Loucy (cell line): ENCODE data around the gene AIF1L.

Experiments used
- EZH2phosphoT487 ChIP-seq: fragments of 200-600 bp; IDR thresholded peaks from 2 replicates; pipeline ENCODE4 v1.6.1; 2018; ENCODE audit warnings: antibody characterized with exemption, mild to moderate bottlenecking, moderate library complexity, borderline replicate concordance
- TF ChIP-seq, protein P1 (sequence below): fragments of 200-600 bp; sonication (generic); conservative IDR thresholded peaks from 2 replicates; pipeline ENCODE4 v1.5.1; 2014; ENCODE audit warnings: mild to moderate bottlenecking, antibody characterized with exemption, low read length

DNA sequence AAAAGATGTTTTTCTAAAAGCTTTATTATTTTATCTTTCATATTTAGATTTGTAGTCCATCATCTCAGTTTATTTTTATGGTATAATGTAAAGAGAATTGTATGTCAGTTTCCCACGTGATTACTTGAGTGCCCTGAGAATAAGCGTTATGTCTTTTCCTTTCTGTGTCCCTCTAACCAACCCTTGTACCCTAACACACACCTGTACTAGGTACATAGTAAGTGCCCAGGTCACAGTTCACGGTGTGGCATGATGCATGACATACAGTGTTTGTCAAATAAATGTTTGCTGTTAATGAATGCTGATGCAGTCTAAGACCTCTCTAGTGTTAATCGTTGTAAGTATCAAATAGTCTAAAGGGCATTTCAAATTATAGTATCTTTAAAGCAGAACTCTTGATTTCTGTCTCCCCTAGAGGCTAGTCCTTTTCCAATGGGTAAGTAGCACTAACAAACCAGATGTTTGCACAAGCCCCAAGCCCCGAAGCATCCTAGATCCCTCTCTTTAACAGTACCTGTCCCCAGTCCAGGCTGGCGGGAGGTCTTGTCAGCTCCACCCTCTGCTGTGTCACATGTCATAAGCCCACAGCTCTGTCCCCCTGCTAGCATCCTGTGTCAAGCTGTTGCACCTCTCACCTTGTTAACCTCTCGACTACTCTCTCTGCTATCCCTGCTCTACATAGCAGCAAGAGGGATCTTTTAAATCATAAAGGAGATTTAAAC is 52.8 kb downstream of the AIF1L start:
- TF ChIP-seq, protein P1, sequence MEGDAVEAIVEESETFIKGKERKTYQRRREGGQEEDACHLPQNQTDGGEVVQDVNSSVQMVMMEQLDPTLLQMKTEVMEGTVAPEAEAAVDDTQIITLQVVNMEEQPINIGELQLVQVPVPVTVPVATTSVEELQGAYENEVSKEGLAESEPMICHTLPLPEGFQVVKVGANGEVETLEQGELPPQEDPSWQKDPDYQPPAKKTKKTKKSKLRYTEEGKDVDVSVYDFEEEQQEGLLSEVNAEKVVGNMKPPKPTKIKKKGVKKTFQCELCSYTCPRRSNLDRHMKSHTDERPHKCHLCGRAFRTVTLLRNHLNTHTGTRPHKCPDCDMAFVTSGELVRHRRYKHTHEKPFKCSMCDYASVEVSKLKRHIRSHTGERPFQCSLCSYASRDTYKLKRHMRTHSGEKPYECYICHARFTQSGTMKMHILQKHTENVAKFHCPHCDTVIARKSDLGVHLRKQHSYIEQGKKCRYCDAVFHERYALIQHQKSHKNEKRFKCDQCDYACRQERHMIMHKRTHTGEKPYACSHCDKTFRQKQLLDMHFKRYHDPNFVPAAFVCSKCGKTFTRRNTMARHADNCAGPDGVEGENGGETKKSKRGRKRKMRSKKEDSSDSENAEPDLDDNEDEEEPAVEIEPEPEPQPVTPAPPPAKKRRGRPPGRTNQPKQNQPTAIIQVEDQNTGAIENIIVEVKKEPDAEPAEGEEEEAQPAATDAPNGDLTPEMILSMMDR = no peak
- no peak for TF ChIP-seq EZH2phosphoT487
